ENCODE data around the gene NCBP1. TPM values are rescaled to one million over a fixed set of nuclear protein-coding genes. Genes with fewer than 3 reads are reported as not detected.
"Not testable (repeated sequence)": the region's sequence is repeated elsewhere in the genome, so short reads cannot be mapped to it uniquely, and the experiment has no call there.

The NCBP1 gene
- total RNA-seq, 1 experiment from 2014 or later: 52.5 TPM

DNA sequence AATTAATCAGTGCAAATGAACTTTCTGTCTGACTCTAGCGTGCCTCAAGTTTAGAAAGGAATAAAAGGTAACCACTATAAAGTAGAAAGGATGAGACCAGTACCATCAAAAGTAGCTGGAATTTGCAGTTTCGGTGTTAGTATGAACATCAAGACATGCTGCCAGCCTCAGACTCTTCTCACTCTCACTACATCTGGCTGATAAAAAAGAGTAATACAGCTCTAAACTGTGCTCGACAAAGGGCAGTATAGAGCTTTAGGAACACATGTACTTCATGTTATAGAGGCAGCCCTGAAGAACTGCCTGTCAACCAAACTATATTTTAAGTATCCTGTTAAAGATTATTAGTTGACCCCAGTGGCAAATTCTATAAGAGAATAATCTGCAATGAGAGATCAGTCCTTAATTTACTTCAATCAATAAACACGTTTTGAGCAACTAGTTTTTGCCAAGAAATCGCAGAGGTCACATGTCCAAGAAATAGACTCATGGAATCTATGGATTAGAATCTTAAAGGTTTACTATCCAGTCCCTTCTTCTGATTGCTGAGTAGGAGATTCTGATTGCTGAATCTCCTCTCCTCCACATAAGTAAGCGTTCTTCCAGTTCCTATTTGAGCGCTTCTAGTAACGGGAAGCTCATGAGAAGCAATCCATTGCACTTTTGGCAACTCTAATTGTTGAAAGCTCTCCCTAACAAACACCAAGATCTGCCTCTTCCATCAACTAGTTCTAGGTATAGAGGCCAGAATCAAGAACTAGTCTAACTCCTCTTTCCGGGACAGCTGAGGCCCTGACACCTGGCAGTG lies 62.6 kb downstream of the NCBP1 start:
- DNase-seq (ENCODE audit: low read depth, low spot score): peak; percentile 20
- in situ Hi-C loops (cut with HindIII; ENCODE audit: low pct_unique_long_range_greater_than_20kb, low sequenced_read_pairs): no loop called here

GRCh38 chr9:97696803-97697601 lies 63.4 kb downstream of the NCBP1 start, which contains the start of gene XPA:
XPA (minus strand) TSS chr9:97697340; CDS start chr9:97697292, 48 bp downstream.
- peak; percentile 97 for DNase-seq (ENCODE audit: low read depth, low spot score)
- in situ Hi-C loops (cut with HindIII; ENCODE audit: low pct_unique_long_range_greater_than_20kb, low sequenced_read_pairs): no loop called here

GRCh38 chr9:97697837-97698236 lies 64.2 kb downstream of the NCBP1 start:
- no peak for DNase-seq (ENCODE audit: low read depth, low spot score)
- in situ Hi-C loops (cut with HindIII; ENCODE audit: low pct_unique_long_range_greater_than_20kb, low sequenced_read_pairs): no loop called here

- DNase-seq (ENCODE audit: low read depth, low spot score): no peak
- in situ Hi-C loops (cut with HindIII; ENCODE audit: low pct_unique_long_range_greater_than_20kb, low sequenced_read_pairs): no loop called here
Measured at GRCh38 chr9:97698865-97699264, 65.2 kb downstream of the NCBP1 start.

DNA sequence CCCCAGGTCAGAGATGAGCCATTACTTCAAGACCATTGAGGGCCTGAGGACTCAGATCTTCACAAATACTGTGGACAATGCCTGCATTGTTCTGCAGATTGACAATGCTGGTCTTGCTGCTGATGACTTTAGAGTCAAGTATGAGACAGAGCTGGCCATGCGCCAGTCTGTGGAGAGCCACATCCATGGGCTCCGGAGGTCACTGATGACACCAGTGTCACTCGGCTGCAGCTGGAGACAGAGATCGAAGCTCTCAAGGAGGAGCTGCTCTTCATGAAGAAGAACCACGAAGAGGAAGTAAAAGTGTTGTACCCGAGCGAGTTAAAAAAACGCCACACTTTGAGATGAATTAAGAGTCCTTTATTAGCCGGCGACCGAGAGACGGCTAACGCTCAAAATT lies 65.7 kb downstream of the NCBP1 start:
- DNase-seq (ENCODE audit: low read depth, low spot score); in situ Hi-C loops (cut with HindIII; ENCODE audit: low pct_unique_long_range_greater_than_20kb, low sequenced_read_pairs): not testable (repeated sequence)

DNA sequence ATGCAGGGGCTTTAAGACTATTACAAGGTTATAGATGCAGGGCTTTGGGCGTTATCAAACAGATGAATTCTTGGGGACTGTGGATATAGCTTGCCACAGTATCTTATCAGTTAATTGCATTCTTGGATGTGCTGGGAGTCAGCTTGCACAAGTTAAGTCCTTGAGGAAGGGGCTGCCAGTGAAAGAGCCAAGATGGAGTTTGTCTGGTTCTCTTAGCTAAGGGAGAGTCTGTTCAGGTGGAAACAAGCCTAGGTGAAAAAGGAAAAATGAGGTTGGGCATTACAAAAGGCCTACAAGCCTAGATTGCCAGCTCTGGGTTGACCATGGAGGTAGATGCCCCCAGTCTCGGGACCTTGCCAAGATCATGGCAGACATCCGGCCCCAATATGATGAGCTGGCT lies 66.2 kb downstream of the NCBP1 start:
- in situ Hi-C loops (cut with HindIII; ENCODE audit: low pct_unique_long_range_greater_than_20kb, low sequenced_read_pairs): not testable (repeated sequence)

GRCh38 chr9:97703437-97704344 lies 70.1 kb downstream of the NCBP1 start:
- peak; percentile 48 for DNase-seq (ENCODE audit: low read depth, low spot score)
- in situ Hi-C loops (cut with HindIII; ENCODE audit: low pct_unique_long_range_greater_than_20kb, low sequenced_read_pairs): no loop called here

More for the DNA sequence above, 66.2 kb downstream of the NCBP1 start:
- not testable (repeated sequence) for DNase-seq (ENCODE audit: low read depth, low spot score)

- in situ Hi-C loops (cut with HindIII; ENCODE audit: low pct_unique_long_range_greater_than_20kb, low sequenced_read_pairs): no loop called here
- no peak for DNase-seq (ENCODE audit: low read depth, low spot score)
Measured at GRCh38 chr9:97704345-97704677, 70.7 kb downstream of the NCBP1 start.

- DNase-seq (ENCODE audit: low read depth, low spot score): no peak
- in situ Hi-C loops (cut with HindIII; ENCODE audit: low pct_unique_long_range_greater_than_20kb, low sequenced_read_pairs): no loop called here
Measured at GRCh38 chr9:97704851-97705250, 71.2 kb downstream of the NCBP1 start.

DNA sequence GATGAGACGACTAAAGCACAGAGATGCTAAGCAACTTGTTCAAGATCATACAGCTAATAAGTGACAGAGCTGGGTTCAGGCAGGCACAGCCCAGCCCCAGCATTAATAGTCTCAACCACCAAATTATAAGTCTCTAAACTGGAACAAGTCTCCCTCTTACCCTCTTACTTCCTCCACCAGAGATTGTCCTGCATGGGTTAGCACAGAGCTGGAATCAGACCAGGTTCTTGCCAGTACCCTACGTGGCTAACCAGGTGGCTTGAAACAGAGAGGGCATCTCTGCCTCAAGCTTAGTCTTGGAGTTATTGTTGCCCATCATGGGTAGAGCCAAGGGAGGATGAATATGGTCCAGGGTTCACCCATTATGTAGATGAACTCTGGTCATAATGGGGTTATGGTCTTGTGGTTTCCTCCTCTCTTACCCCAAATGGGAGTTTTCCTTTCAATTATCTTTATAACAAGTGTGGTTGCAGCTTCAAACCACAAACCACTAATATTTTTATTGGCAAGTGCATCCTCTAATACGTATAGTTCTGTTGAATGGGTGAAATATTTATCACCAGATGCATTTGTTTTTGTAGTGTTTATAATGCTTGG lies 71.8 kb downstream of the NCBP1 start:
- in situ Hi-C loops (cut with HindIII; ENCODE audit: low pct_unique_long_range_greater_than_20kb, low sequenced_read_pairs): no loop called here

DNA sequence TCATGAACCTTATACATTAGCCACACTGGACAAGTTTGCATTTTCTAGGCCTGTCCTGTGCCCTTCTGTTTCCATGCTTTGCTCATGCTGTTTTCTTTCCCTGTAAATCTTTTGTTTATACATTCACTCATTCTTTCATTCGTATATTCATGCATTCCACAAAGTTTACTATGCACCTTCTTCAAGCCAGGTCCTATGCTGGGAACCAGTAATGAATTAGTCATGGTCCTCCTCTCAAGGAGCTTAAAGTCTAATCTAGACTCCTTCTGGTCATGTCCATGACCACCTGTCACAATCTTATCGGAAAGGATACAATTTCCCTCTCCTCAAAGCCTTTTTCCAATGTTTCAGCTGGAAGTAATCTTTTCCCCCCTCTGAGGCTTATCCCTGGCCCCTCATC lies 72.6 kb downstream of the NCBP1 start:
- no peak for DNase-seq (ENCODE audit: low read depth, low spot score)
- in situ Hi-C loops (cut with HindIII; ENCODE audit: low pct_unique_long_range_greater_than_20kb, low sequenced_read_pairs): no loop called here

More for the DNA sequence above, 71.8 kb downstream of the NCBP1 start:
- no peak for DNase-seq (ENCODE audit: low read depth, low spot score)

DNA sequence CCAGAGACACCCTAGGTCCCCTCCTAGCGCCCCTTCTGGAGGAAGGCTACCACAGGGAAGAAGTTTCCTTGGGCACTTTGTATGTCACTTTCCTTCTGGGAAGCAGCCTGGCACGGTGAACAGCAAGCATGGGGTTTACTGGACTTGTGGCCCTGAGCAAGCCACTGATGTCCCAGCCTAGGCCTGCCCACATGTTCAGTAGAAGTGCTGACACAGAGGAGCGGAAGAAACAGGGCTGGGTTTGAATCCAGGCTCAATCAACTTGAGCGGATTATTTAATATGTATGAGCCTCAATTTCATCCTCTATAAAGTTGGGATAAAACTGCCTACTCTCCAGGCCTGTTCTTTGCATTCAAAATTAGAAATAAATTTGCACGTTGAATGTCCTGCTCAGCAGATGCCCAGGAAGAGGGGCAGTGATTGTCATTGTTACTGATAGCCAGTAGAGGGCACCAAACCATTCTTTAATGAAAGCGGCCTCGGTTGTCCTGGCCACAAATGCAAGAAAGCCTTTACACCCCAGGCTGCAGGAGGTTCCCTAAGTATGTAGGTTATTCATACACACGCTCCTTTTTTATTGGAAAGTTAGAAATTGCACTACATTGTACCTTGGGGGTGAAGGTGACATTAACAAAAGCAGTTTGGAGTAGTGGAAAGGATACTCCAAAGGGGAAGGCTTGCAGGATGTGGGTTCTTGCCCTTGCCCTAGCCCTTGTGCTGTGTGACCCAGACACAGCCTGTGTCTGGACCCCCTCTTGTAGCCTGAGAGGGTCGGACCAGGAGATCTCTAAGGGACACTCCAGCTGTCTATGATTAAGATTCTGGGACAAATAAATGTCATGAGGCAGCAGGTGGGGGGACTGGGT lies 77.0 kb downstream of the NCBP1 start:
- peak; percentile 78 for DNase-seq (ENCODE audit: low read depth, low spot score)
- in situ Hi-C loops (cut with HindIII; ENCODE audit: low pct_unique_long_range_greater_than_20kb, low sequenced_read_pairs): no loop called here

DNA sequence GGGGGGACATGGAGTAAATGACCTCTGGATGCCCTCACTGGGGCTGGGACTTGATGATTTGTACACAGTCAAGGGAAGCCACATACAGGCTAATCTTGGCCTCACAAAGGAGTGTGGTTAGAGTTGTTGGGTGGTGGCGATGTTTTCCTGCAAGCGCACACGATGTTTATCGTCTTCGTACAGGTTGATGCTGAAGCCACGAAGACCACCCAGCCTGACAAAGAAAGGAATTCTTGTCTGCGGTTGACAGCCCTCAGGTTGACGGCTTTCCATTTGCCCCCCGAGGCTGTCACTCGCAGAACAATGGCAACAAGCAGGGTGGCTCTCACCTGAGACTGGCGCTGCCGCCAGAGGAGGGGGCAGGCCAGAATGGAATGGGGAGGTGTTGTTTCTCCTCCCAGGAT lies 77.6 kb downstream of the NCBP1 start:
- no peak for DNase-seq (ENCODE audit: low read depth, low spot score)
- in situ Hi-C loops (cut with HindIII; ENCODE audit: low pct_unique_long_range_greater_than_20kb, low sequenced_read_pairs): no loop called here

GRCh38 chr9:97714435-97714834 lies 80.8 kb downstream of the NCBP1 start:
- in situ Hi-C loops (cut with HindIII; ENCODE audit: low pct_unique_long_range_greater_than_20kb, low sequenced_read_pairs): no loop called here
- DNase-seq (ENCODE audit: low read depth, low spot score): no peak

GRCh38 chr9:97717866-97718265 lies 84.2 kb downstream of the NCBP1 start:
- in situ Hi-C loops (cut with HindIII; ENCODE audit: low pct_unique_long_range_greater_than_20kb, low sequenced_read_pairs): no loop called here
- DNase-seq (ENCODE audit: low read depth, low spot score): no peak

- DNase-seq (ENCODE audit: low read depth, low spot score): no peak
- in situ Hi-C loops (cut with HindIII; ENCODE audit: low pct_unique_long_range_greater_than_20kb, low sequenced_read_pairs): no loop called here
Measured at GRCh38 chr9:97721396-97721795, 87.8 kb downstream of the NCBP1 start.

DNA sequence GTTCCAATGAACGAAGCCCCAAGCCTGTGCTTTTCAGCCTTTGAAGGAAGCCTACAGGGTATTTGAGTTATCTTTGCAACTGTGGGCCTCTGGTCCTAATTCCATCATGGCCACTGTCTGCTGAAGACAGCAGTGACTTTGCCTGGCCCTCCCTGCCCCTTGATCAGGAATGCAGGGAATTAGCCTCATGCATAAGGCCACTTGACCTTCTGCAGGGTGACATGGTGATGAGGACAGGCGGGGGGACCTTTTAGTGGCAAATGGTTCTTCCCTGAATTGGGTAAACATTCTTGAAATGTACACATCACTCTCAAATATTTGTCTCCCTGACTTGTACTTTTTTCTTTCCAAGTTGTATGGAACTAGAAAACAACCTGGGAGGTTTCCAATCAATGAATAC lies 88.7 kb downstream of the NCBP1 start:
- in situ Hi-C loops (cut with HindIII; ENCODE audit: low pct_unique_long_range_greater_than_20kb, low sequenced_read_pairs): no loop called here
- DNase-seq (ENCODE audit: low read depth, low spot score): no peak

Data from SK-MEL-5 (cell line).